Activated naive CD4-positive, alpha-beta T cell treated with anti-CD3 and anti-CD28 coated beads, Interleukin-2, amount 50 U/mL, for 72 hours (primary cell): ENCODE data around the gene ZNF81. TPM values are rescaled to one million over a fixed set of nuclear protein-coding genes. Genes with fewer than 3 reads are reported as not detected.
A peak's percentile ranks its signal among the peaks of the same experiment; 100 is the strongest.
"Not testable (repeated sequence)": the region's sequence is repeated elsewhere in the genome, so short reads cannot be mapped to it uniquely, and the experiment has no call there.

Experiments
- ATAC-seq, 2 donors: fragments of 150-1000 bp; cut with Tn5 transposase; 2 replicates each; pipeline ENCODE4 v1.10.0; 2021; ENCODE audit warnings: mild to moderate bottlenecking in 2 of 2, moderate library complexity in 2 of 2
- DNase-seq, 2 donors: peaks; one replicate each; pipeline ENCODE4 v3.0.0; 2021 to 2022; ENCODE audit warnings: low spot score in 2 of 2
- H3K27ac Mint-ChIP-seq, 2 donors: one replicate each; pipeline ENCODE4 v1.8.0; 2022; ENCODE audit warnings: mild to moderate bottlenecking in 2 of 2, mixed read lengths in 2 of 2
- H3K36me3 Mint-ChIP-seq, 2 donors: one replicate each; pipeline ENCODE4 v1.8.0; 2022; ENCODE audit warnings: mixed read lengths in 2 of 2
- H3K9me3 Mint-ChIP-seq, 2 donors: one replicate each; pipeline ENCODE4 v1.8.0; 2022; ENCODE audit warnings: mixed read lengths in 2 of 2
- total RNA-seq, 2 donors: library from RNA; stranded (reverse); gene quantifications; one replicate each; pipeline ENCODE4 v1.2.3, GENCODE V29; 2022

Gene ZNF81
- total RNA-seq, 2 donors from 2014 or later = 6.6 to 8.5 TPM

GRCh38 chrX:47878198-47878597, 41.5 kb downstream of the ZNF81 start:
- no peak for ATAC-seq
- H3K27ac Mint-ChIP-seq = no peak overlapping the region
- no peaks in the 10 kb centered on the region for H3K9me3 Mint-ChIP-seq
- H3K36me3 Mint-ChIP-seq = peaks cover 18 to 25% of the 10 kb centered on the region in 2 donors
- no peak for DNase-seq

- Mint-ChIP-seq H3K36me3 (peaks cover 6 to 13% of the 10 kb centered on the region in 2 donors), H3K27ac (no peak overlapping the region), H3K9me3 (no peaks in the 10 kb centered on the region)
- no peak for DNase-seq
- no peak for ATAC-seq
Observed at GRCh38 chrX:47879463-47879862, 42.8 kb downstream of the ZNF81 start.

GRCh38 chrX:47880927-47881326, 44.2 kb downstream of the ZNF81 start:
- ATAC-seq = no peak
- Mint-ChIP-seq H3K27ac (no peak overlapping the region), H3K36me3 (peaks cover 0 to 10% of the 10 kb centered on the region in 2 donors), H3K9me3 (no peaks in the 10 kb centered on the region)
- no peak for DNase-seq

- DNase-seq (no peak), ATAC-seq (no peak)
- H3K36me3 Mint-ChIP-seq = peaks cover 11 to 12% of the 10 kb centered on the region in 2 donors
- no peaks in the 10 kb centered on the region for H3K9me3 Mint-ChIP-seq
- no peak overlapping the region for H3K27ac Mint-ChIP-seq
Observed at GRCh38 chrX:47885501-47885900, 48.8 kb downstream of the ZNF81 start.

- Mint-ChIP-seq H3K27ac (no peak overlapping the region), H3K36me3 (peaks cover 5 to 8% of the 10 kb centered on the region in 2 donors), H3K9me3 (no peaks in the 10 kb centered on the region)
- DNase-seq (no peak), ATAC-seq (no peak)
Observed at GRCh38 chrX:47898024-47898423, 61.3 kb downstream of the ZNF81 start.

GRCh38 chrX:47900833-47901232, 64.1 kb downstream of the ZNF81 start:
- no peaks in the 10 kb centered on the region for H3K9me3 Mint-ChIP-seq

GRCh38 chrX:47902161-47902560, 65.5 kb downstream of the ZNF81 start:
- Mint-ChIP-seq H3K27ac (no peak overlapping the region), H3K9me3 (no peaks in the 10 kb centered on the region), H3K36me3 (no peaks in the 10 kb centered on the region)
- DNase-seq (no peak), ATAC-seq (no peak)

More at GRCh38 chrX:47900833-47901232, 64.1 kb downstream of the ZNF81 start:
- DNase-seq = no peak
- ATAC-seq = no peak
- Mint-ChIP-seq H3K36me3 (peaks cover 0 to 8% of the 10 kb centered on the region in 2 donors), H3K27ac (no peak overlapping the region)

GRCh38 chrX:47915886-47916493, 79.3 kb downstream of the ZNF81 start:
- ATAC-seq = no peak
- Mint-ChIP-seq H3K9me3 (peaks cover 12 to 15% of the 10 kb centered on the region in 2 donors), H3K36me3 (peaks cover 41 to 49% of the 10 kb centered on the region in 2 donors), H3K27ac (no peak overlapping the region)
- no peak for DNase-seq

- ATAC-seq (no peak), DNase-seq (no peak)
- H3K27ac Mint-ChIP-seq = no peak overlapping the region
- peaks cover 12 to 15% of the 10 kb centered on the region in 2 donors for H3K9me3 Mint-ChIP-seq
- H3K36me3 Mint-ChIP-seq = peaks cover 41% of the 10 kb centered on the region in 2 donors
Observed at GRCh38 chrX:47918274-47918673, 81.6 kb downstream of the ZNF81 start.

GRCh38 chrX:47927212-47927611, 90.5 kb downstream of the ZNF81 start:
- no peaks in the 10 kb centered on the region for H3K36me3 Mint-ChIP-seq

GRCh38 chrX:47931970-47932369, 95.3 kb downstream of the ZNF81 start:
- not testable (repeated sequence) for ATAC-seq, DNase-seq, H3K9me3 Mint-ChIP-seq, H3K27ac Mint-ChIP-seq, H3K36me3 Mint-ChIP-seq

More at GRCh38 chrX:47927212-47927611, 90.5 kb downstream of the ZNF81 start:
- DNase-seq = no peak
- Mint-ChIP-seq H3K9me3 (no peaks in the 10 kb centered on the region), H3K27ac (no peak overlapping the region)
- ATAC-seq = no peak

- no peak for ATAC-seq
- DNase-seq = no peak
- no peaks in the 10 kb centered on the region for H3K9me3 Mint-ChIP-seq
- H3K36me3 Mint-ChIP-seq = no peaks in the 10 kb centered on the region
- no peak overlapping the region for H3K27ac Mint-ChIP-seq
Observed at GRCh38 chrX:47933946-47934345, 97.2 kb downstream of the ZNF81 start.

GRCh38 chrX:47936224-47936939, 99.7 kb downstream of the ZNF81 start:
- DNase-seq = peak in 1 of 2 donors; percentile 10
- H3K36me3 Mint-ChIP-seq = no peaks in the 10 kb centered on the region
- H3K27ac Mint-ChIP-seq = peak overlapping the region in 1 of 2 donors; percentile 65
- ATAC-seq = peak; percentile 60 to 88
- H3K9me3 Mint-ChIP-seq = no peaks in the 10 kb centered on the region

GRCh38 chrX:47936940-47937317, 100.2 kb downstream of the ZNF81 start:
- DNase-seq (no peak), ATAC-seq (peak; percentile 36 to 61)
- H3K9me3 Mint-ChIP-seq = no peaks in the 10 kb centered on the region
- no peaks in the 10 kb centered on the region for H3K36me3 Mint-ChIP-seq
- peak overlapping the region in 1 of 2 donors; percentile 65 for H3K27ac Mint-ChIP-seq

- DNase-seq (no peak), ATAC-seq (no peak)
- peaks cover 0 to 4% of the 10 kb centered on the region in 2 donors for H3K36me3 Mint-ChIP-seq
- H3K27ac Mint-ChIP-seq = no peak overlapping the region
- H3K9me3 Mint-ChIP-seq = peaks cover 4 to 5% of the 10 kb centered on the region in 2 donors
Observed at GRCh38 chrX:47940448-47940847, 103.7 kb downstream of the ZNF81 start.

GRCh38 chrX:47941423-47941822, 104.7 kb downstream of the ZNF81 start:
- peaks cover 0 to 4% of the 10 kb centered on the region in 2 donors for H3K36me3 Mint-ChIP-seq
- no peak overlapping the region for H3K27ac Mint-ChIP-seq
- peak in 1 of 2 donors; percentile 53 for ATAC-seq
- DNase-seq = no peak
- H3K9me3 Mint-ChIP-seq = peaks cover 4 to 5% of the 10 kb centered on the region in 2 donors

- peaks cover 0 to 13% of the 10 kb centered on the region in 2 donors for H3K36me3 Mint-ChIP-seq
Observed at GRCh38 chrX:47955295-47955694, 118.6 kb downstream of the ZNF81 start.

More at GRCh38 chrX:47955295-47955694, 118.6 kb downstream of the ZNF81 start:
- ATAC-seq, H3K27ac Mint-ChIP-seq, DNase-seq: not testable (repeated sequence)
- H3K9me3 Mint-ChIP-seq = peaks cover 0 to 10% of the 10 kb centered on the region in 2 donors
